HCT116 (cell line): ENCODE measurements around the gene TUB. TPM values are rescaled to one million over a fixed set of nuclear protein-coding genes. Genes with fewer than 3 reads are reported as not detected.

Experiments
- ATAC-seq: fragments of 200-7000 bp; cut with Tn5 transposase; 2 replicates; pipeline ENCODE4 v1.9.1; 2020; ENCODE audit warnings: mild to moderate bottlenecking, moderate library complexity
- BruUV-seq: library from RNA; stranded (reverse); fragments of 400-500 nt; replicated peaks from 2 replicates; lab custom pipeline; 2021; lab: Mats Ljungman, UMichigan
- CTCF ChIA-PET: fragments of 300-600 bp; sonication (Branson Sonifier 250); formaldehyde crosslinking; loops from one replicate; lab custom pipeline; 2021; ENCODE audit warnings: antibody characterized with exemption; lab: Charles Lee
- POLR2A ChIA-PET: fragments of 300-600, 350-600 bp; sonication (Branson Sonifier 250); formaldehyde crosslinking; loops from one replicate; lab custom pipeline; 2021; ENCODE audit warnings: antibody characterized with exemption; lab: Charles Lee
- RAD21 ChIA-PET, 2 experiments: fragments of 300-600 bp; sonication (Branson Sonifier 250); formaldehyde crosslinking; loops; one replicate each; lab custom pipeline; 2023; ENCODE audit warnings: low total read pairs in 2 of 2; ENCODE audit not compliant: uncharacterized antibody in 2 of 2, unreplicated experiment in 2 of 2, low non-redundant PET in 1 of 2; lab: Charles Lee
- DNase-seq: peaks from one replicate; pipeline ENCODE4 v3.0.0-alpha.2; 2010; ENCODE audit warnings: low read depth, low spot score
- H2AFZ ChIP-seq: fragments of 200-600 bp; shearing (Covaris generic), sonication (generic); 2 replicates; pipeline ENCODE4 v1.6.1; 2017; ENCODE audit warnings: low read depth, mixed run types, mixed read lengths, antibody characterized with exemption, low read length; ENCODE audit not compliant: poor library complexity, severe bottlenecking
- H3K27ac ChIP-seq: 2 replicates; pipeline ENCODE4 v1.5.1; 2012; ENCODE audit warnings: low read depth, low read length
- H3K27me3 ChIP-seq: fragments of 200-600 bp; sonication (generic); 2 replicates; pipeline ENCODE4 v1.6.1; 2016; ENCODE audit warnings: mixed run types, low read length, mixed read lengths; ENCODE audit not compliant: insufficient read depth
- H3K36me3 ChIP-seq, 2 experiments: fragments of 200-500 bp in 1 of 2; fragments of 200-600 bp in 1 of 2; sonication (Bioruptor generic) in 1 of 2; sonication (generic) in 1 of 2; 2 replicates each; pipeline versions ENCODE4 v1.5.1 to v1.6.1; 2014 to 2016; ENCODE audit warnings: low read length in 2 of 2, inconsistent platforms in 1 of 2, mixed read lengths in 1 of 2, mixed run types in 1 of 2; ENCODE audit not compliant: insufficient read depth in 2 of 2, control insufficient read depth in 1 of 2
- H3K4me1 ChIP-seq, 2 experiments: fragments of 200-600 bp in 1 of 2; sonication (generic) in 1 of 2; 2 replicates each; pipeline versions ENCODE4 v1.5.1 to v1.6.1; 2012 to 2017; ENCODE audit warnings: low read length in 2 of 2, inconsistent platforms in 1 of 2, mild to moderate bottlenecking in 1 of 2, mixed read lengths in 1 of 2, mixed run types in 1 of 2, moderate library complexity in 1 of 2; ENCODE audit not compliant: insufficient read depth in 2 of 2, control insufficient read depth in 1 of 2
- H3K4me2 ChIP-seq: fragments of 200-600 bp; sonication (generic); 2 replicates; pipeline ENCODE4 v1.6.1; 2017; ENCODE audit warnings: mixed run types, low read length, mixed read lengths
- H3K4me3 ChIP-seq, 2 experiments: fragments of 200-600 bp in 1 of 2; sonication (generic) in 1 of 2; replicated peaks in 1 of 2; 2 replicates each; pipeline ENCODE4 v1.5.1; 2011 to 2016; ENCODE audit warnings: low read length in 2 of 2, control low read depth in 1 of 2, low read depth in 1 of 2, mild to moderate bottlenecking in 1 of 2, mixed read lengths in 1 of 2, mixed run types in 1 of 2
- H3K79me2 ChIP-seq: fragments of 200-600 bp; sonication (generic); 2 replicates; pipeline ENCODE4 v1.6.1; 2017; ENCODE audit warnings: mild to moderate bottlenecking, mixed run types, low read length, moderate library complexity, mixed read lengths; ENCODE audit not compliant: insufficient read depth
- H3K9ac ChIP-seq: fragments of 200-600 bp; sonication (generic); 2 replicates; pipeline ENCODE4 v1.6.1; 2016; ENCODE audit warnings: low read length, mixed read lengths
- H3K9me2 ChIP-seq: fragments of 200-600 bp; sonication (generic), shearing (Covaris generic); 2 replicates; pipeline ENCODE4 v1.6.1; 2017; ENCODE audit warnings: mixed run types, mild to moderate bottlenecking, moderate library complexity; ENCODE audit not compliant: insufficient read depth
- H3K9me3 ChIP-seq, 2 experiments: fragments of 200-500 bp in 1 of 2; fragments of 200-600 bp in 1 of 2; sonication (Bioruptor generic) in 1 of 2; sonication (generic) in 1 of 2; 2 replicates each; pipeline ENCODE4 v1.6.1; 2014 to 2017; ENCODE audit warnings: low read length in 2 of 2, mixed read lengths in 2 of 2, inconsistent platforms in 1 of 2, low read depth in 1 of 2, mild to moderate bottlenecking in 1 of 2, mixed run types in 1 of 2, moderate library complexity in 1 of 2; ENCODE audit not compliant: control insufficient read depth in 1 of 2, insufficient read depth in 1 of 2
- H4K20me1 ChIP-seq: fragments of 200-600 bp; sonication (generic), shearing (Covaris generic); 2 replicates; pipeline ENCODE4 v1.6.1; 2017; ENCODE audit warnings: mixed run types, mild to moderate bottlenecking, moderate library complexity; ENCODE audit not compliant: insufficient read depth
- ELF1 ChIP-seq: IDR thresholded peaks from 2 replicates; pipeline ENCODE4 v1.6.1; 2012; ENCODE audit warnings: low read depth, borderline replicate concordance
- EZH2 ChIP-seq: fragments of 200-600 bp; sonication (generic); IDR thresholded peaks from 2 replicates; pipeline ENCODE4 v1.6.1; 2017; ENCODE audit warnings: antibody characterized with exemption, mixed run types
- JUND ChIP-seq: IDR thresholded peaks from 2 replicates; pipeline ENCODE4 v1.6.1; 2012
- POLR2AphosphoS5 ChIP-seq: IDR thresholded peaks from 2 replicates; pipeline ENCODE4 v1.6.1; 2011; ENCODE audit warnings: mild to moderate bottlenecking, low read depth, low read length, moderate library complexity
- RAD21 ChIP-seq: IDR thresholded peaks from 2 replicates; pipeline ENCODE4 v1.6.1; 2012; ENCODE audit warnings: low read depth, mild to moderate bottlenecking
- intact Hi-C: fragments of 100-400 bp; cut with micrococcal nuclease; formaldehyde crosslinking; loops from 2 replicates; pipeline ENCODE4 v1.10.0; 2022
- total RNA-seq: library from RNA; stranded (reverse); gene quantifications from one replicate; pipeline ENCODE4 v1.2.1, GENCODE V29; 2021; ENCODE audit not compliant: unreplicated experiment
- TF ChIP-seq, protein P1 (sequence below): IDR thresholded peaks from 2 replicates; pipeline ENCODE4 v1.6.1; 2011; ENCODE audit warnings: mild to moderate bottlenecking, low read length, moderate library complexity; ENCODE audit not compliant: insufficient replicate concordance; ENCODE audit errors: extremely low read depth

The TUB gene
- total RNA-seq, 1 experiment from 2014 or later, result 0.02 TPM

DNA sequence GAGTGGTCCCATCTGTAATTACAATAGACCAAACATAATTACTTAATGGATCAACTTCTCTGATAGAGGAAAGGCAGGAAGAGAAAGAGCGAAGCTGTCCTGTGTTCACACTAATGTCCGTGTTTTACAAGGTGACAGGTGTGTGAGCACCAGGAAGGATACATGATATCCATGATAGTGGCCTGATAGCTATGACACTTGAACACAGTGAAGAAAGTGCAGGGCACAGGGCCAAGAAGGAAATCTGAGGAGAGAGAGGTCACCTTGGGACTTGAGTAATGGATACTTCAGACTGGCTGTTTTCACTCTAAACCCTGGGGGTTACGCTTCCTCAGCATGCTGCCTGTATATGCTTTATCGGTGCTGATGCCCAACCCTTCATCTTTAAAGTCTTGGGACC, 29.4 kb downstream of the TUB start (continued):
- TF ChIP-seq RAD21 (no peak), ELF1 (no peak)
- TF ChIP-seq, protein P1, sequence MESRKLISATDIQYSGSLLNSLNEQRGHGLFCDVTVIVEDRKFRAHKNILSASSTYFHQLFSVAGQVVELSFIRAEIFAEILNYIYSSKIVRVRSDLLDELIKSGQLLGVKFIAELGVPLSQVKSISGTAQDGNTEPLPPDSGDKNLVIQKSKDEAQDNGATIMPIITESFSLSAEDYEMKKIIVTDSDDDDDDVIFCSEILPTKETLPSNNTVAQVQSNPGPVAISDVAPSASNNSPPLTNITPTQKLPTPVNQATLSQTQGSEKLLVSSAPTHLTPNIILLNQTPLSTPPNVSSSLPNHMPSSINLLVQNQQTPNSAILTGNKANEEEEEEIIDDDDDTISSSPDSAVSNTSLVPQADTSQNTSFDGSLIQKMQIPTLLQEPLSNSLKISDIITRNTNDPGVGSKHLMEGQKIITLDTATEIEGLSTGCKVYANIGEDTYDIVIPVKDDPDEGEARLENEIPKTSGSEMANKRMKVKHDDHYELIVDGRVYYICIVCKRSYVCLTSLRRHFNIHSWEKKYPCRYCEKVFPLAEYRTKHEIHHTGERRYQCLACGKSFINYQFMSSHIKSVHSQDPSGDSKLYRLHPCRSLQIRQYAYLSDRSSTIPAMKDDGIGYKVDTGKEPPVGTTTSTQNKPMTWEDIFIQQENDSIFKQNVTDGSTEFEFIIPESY, result no peak

DNA sequence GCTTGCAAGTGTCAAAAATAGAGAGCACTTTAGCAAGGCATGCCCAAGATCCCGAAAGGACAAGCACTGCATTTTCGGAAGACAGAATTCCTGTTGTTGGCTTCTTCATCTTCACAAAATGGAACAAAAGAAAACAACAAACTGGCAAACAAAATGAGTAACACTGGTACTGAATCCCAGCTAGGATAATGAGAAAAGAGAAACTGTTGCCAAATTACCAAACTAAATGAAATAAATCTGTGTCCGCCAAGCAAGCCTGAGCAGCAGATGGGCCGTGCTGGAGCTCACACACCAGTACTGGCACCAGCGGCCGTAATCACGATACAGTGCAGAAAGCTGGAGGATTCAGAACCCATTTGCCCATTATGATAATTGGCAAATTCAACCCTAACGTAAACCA, 30.6 kb downstream of the TUB start:
- intact Hi-C loops, result no loop called here
- no peak for ATAC-seq
- no peak overlapping the region for H3K4me2 ChIP-seq
- H3K36me3 ChIP-seq, result no peaks in the 10 kb centered on the region
- H2AFZ ChIP-seq, result no peak overlapping the region
- peaks cover 13% of the 10 kb centered on the region for H3K27me3 ChIP-seq
- no peaks in the 10 kb centered on the region for H3K4me1 ChIP-seq
- DNase-seq, result no peak
- ChIA-PET RAD21 (no interaction called here), CTCF (no interaction called here), POLR2A (no interaction called here)
- H4K20me1 ChIP-seq, result no peaks in the 10 kb centered on the region
- BruUV-seq, result no TSS peak
- H3K9ac ChIP-seq, result no peak overlapping the region
- no peaks in the 10 kb centered on the region for H3K79me2 ChIP-seq
- 0 out of 4 replicates have a peak, but pooled peaks cover 0 to 3% of the 10 kb centered on the region in 2 experiments for H3K9me3 ChIP-seq
- H3K9me2 ChIP-seq, result no peaks in the 10 kb centered on the region; the same call in 1 of the 2 replicates
- no peak overlapping the region for H3K4me3 ChIP-seq
- no peak for TF ChIP-seq JUND
- no peak overlapping the region for H3K27ac ChIP-seq

DNA sequence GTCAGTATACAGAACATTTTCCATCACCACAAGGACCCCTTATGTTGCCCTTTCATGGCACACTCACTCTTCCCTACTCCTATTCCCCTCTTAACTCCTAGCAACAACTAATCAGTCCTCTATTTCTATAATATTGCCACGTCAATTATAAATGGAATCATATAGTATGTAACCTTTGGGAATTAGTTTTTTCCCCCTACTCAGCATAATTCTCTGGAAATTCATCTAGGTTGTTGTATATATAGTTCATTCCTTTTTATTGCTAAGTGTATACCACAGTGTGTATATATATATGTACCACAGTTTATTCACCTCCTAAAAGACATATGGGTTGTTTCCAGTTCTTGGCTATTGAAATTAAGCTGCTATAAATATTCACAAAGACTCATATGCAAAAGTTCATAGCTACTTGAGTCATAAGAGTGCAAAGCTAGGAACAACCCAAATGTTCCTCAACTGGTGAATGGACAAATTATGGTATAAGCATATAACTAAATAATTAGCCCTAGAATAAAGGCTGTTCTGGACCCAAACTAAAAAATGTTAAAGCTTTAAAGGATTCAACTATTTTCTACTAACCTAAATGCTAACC, 41.3 kb downstream of the TUB start:
- H3K4me3 ChIP-seq, result no peak overlapping the region
- no peaks in the 10 kb centered on the region for H3K4me1 ChIP-seq
- H4K20me1 ChIP-seq, result no peaks in the 10 kb centered on the region
- POLR2A ChIA-PET, result no interaction called here
- CTCF ChIA-PET, result interaction anchor here (0.7 to 1.6 kb wide), 2 partner anchors 30 to 1325 kb away, joined by 3 read pairs; no protein-coding TSS in a partner anchor
- no peaks in the 10 kb centered on the region for H3K9me3 ChIP-seq
- H3K27ac ChIP-seq, result no peak overlapping the region
- no peak overlapping the region for H2AFZ ChIP-seq
- RAD21 ChIA-PET, result no interaction called here
- no peaks in the 10 kb centered on the region for H3K36me3 ChIP-seq
- no peaks in the 10 kb centered on the region for H3K79me2 ChIP-seq
- no peak overlapping the region for H3K4me2 ChIP-seq
- no peaks in the 10 kb centered on the region for H3K27me3 ChIP-seq
- H3K9me2 ChIP-seq, result no peaks in the 10 kb centered on the region
- intact Hi-C loops, result no loop called here
- no peak overlapping the region for H3K9ac ChIP-seq
- TF ChIP-seq POLR2AphosphoS5 (no peak), EZH2 (no peak)
- no peak for DNase-seq
- ATAC-seq, result no peak
- no TSS peak for BruUV-seq
